Stimulated activated CD4-positive, alpha-beta T cell treated with anti-CD3 and anti-CD28 coated beads, Interleukin-12 subunit alpha, Interleukin-12 subunit beta, amount 100 ng/mL, for 24 hours (primary cell): ENCODE data around the gene UBL4B.

ENCODE experiments used
- DNase-seq, 2 experiments: peaks; one replicate each; pipeline ENCODE4 v3.0.0-alpha.2; 2020; ENCODE audit warnings: low read depth in 2 of 2

UBL4B gene

DNA sequence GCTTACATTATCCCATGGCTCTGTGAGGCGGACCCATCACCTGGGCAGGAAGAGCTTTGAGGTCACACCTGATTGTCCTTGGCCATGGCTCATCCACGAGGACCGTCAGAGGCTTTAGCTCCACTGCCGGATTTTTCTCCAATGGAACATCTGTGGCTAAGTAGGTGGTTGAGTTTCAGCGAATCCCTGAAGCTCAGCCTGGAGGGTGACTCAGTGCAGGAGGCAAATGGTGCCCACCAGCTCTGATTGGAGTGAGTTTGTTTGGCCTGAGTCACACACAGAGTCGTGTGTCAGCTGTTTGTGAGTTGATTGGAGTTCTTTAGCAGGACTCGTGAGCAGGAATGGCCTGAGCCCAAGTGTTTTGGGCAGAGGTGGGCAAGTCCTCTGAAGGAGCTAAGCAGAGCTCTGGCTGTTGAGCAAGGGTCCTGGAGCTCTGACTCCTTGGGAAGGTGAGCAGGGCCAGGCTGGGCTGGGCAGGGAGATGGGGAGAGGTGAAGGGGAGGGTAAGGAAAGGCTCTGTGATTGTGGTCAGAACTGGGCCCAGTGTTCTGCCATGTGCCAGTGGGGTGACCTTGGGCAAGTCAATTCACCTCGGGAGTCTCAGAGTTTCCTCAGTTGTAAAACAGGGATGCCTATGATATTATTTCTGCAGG lies 40.0 kb downstream of the UBL4B start:
- no peak for DNase-seq

DNA sequence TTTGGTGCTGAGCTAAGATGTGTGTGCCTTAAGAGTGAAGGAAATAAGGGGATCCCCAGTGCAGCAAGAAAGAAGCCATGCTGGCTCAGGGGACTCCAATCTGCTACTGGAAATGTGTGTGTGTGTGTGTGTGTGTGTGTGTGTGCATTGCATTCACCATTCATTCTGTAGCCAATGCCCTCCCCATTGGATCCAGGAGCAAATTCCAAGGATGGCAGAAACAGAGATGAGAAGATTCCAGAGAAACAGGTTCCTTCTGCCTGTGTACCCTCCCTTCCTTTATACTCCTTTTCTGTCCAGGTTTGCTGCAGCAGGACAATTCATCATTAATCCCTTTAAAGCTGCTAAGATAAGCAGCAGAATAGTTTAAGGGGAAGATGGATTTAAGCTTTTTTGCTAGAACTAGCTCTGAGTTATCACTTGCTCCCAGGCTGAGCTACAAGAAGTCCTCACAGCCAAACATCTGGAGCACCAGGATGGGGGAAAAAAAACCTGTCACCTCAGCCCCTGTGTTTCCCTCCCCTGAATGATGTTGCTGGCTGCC lies 41.2 kb downstream of the UBL4B start:
- DNase-seq: no peak

DNA sequence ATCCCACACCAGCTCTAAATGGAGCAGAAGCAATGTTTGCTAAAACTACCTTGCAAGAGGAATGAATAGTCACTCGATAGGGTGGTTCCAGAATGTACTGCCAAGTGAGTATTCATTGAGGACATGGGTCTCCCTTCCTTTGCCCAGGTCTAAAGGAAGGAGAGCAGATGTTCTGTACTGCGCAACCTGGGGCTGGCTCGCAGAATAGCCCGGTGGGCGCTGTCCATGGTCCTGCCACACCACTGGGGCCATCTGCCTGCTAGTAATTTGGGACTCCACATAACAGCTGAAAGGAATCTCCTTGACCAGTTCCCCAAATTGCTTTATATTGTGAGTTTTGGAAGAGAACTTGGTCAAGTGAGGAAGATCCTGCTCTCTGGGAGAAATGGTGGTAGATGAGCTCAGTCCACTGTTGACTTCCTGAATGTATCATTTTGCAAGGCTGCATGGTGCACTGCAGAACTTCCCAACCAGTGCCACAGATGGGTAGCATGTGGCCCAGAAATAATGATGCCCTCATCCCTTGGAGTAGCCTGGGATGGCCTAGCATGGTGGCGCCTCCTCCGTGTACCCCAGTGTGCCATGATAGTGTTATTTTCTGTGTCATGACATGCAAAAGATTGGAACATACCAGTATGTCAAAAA lies 43.8 kb downstream of the UBL4B start:
- DNase-seq: peak in 1 of 2 experiments; percentile 33

DNA sequence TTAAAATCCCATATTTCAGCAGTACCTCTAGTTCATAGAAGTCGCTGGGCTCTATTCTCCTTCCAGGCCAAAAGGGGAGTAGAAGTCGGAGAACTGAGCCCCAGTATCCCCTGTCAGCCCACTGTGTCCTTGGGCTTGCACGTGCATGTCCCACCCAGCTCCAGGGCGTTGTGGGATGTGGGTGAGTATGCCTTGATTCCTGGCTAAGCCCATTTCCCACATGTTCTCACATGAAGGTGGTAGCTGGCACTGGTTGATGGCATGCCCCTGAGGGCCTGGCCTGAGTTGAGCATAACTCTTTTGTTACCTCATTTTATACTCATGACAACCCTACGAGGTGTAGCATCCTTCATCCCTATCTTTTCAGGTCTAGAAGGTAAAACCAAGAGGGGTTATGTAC lies 46.0 kb downstream of the UBL4B start:
- no peak for DNase-seq

DNA sequence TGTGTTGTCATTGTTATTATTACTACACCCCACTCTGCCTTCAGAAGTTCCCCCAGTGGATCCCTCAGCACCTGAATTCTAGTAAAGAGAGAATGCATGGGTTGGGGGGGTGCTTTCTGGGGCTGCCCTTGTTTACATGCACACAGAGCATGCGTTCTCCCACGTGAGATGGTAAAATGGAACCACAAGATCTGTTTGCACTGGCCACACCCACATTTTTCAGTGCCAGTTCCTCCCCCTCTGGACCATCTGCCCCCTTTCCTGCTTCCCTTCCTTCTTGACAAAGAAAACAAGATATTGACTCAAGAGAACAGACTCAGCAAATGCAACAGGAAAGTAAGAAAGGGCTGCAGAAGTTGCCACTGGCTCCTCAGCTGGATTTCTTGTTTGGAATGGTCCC lies 46.9 kb downstream of the UBL4B start:
- no peak for DNase-seq

GRCh38 chr1:110160538-110161100 lies 48.4 kb downstream of the UBL4B start:
- DNase-seq: no peak

DNA sequence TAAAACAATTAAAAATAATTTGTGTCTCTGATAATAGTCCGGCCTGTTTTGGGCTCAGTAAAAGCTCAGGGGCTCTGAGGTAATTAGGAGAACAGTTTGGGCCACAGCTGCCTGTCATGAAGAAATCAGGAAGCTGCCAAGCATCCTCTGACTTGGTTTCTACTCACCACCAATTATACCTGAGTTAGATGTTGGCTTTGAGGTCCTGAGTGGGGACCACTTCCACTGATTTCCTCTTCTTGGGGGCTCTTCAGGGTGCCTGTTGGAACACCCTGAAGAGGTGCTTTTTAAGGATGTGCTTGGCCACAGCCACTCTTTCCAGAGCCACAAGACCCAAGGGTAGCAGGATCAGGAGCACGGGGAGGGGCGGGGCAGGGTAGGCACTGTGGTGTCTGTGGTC lies 48.9 kb downstream of the UBL4B start:
- no peak for DNase-seq

DNA sequence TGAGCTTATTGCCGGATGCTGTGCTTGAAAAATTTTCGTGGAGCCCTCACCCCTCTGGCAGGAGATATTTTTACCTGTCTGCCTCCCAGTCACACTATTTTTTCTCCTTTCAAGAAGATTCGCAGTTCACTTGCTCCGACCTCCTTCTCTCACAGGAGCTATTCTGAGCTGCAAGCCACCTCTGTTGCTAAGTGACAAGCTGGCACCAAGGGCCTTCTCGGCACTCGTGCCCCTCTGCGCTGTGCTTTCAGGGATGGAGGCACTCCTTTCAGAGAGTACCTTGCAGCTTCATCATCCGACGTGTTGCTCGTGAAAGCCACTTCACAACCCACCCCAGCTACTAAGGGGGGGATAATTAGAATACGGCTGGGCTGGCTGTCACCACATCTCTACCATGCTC lies 49.6 kb downstream of the UBL4B start:
- DNase-seq: no peak
